ENCODE measurements around the gene MYL10. TPM values are rescaled to one million over a fixed set of nuclear protein-coding genes. Genes with fewer than 3 reads are reported as not detected.

MYL10 gene
- not detected for total RNA-seq

DNA sequence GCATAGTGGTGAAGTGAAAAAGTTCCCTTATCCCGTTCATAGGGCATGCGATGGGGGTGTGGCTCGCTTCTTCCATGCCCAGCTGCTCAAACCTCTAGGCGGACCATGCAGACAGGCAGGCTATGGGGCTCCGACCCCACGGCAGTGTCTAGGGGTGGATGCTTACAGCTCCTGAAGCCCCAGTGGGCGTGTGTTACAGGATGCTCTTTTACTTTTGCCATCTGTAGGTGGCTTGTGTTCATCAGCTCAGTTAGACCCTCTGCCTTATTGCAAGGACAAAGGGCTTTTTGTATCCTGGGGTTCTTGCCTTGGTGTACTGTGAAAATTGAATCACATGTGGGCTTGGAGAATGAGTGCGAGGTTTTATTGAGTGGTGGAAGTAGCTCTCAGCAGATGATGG lies at the start of gene MYL10:
TSS of gene MYL10 (minus strand) at position 126 of the 400 bp plus-strand sequence. CDS start 178 bp downstream, outside the sequence.
- DNase-seq = no peak
- no peaks in the 10 kb centered on the region for H3K9me3 ChIP-seq
- no peak within 1 kb of the TSS for H3K27ac ChIP-seq
- no peaks in the 10 kb centered on the region for H3K36me3 ChIP-seq
- H3K4me1 ChIP-seq = no peaks in the 10 kb centered on the region
- no peak within 1 kb of the TSS for H3K4me3 ChIP-seq
- in situ Hi-C loops (cut with MboI; ENCODE audit: low pct_ligation_motif_present in 1 of 4, low pct_unique_long_range_greater_than_20kb in 1 of 4, low sequenced_read_pairs in 3 of 4) = no loop called here
- TF ChIP-seq, protein P1, sequence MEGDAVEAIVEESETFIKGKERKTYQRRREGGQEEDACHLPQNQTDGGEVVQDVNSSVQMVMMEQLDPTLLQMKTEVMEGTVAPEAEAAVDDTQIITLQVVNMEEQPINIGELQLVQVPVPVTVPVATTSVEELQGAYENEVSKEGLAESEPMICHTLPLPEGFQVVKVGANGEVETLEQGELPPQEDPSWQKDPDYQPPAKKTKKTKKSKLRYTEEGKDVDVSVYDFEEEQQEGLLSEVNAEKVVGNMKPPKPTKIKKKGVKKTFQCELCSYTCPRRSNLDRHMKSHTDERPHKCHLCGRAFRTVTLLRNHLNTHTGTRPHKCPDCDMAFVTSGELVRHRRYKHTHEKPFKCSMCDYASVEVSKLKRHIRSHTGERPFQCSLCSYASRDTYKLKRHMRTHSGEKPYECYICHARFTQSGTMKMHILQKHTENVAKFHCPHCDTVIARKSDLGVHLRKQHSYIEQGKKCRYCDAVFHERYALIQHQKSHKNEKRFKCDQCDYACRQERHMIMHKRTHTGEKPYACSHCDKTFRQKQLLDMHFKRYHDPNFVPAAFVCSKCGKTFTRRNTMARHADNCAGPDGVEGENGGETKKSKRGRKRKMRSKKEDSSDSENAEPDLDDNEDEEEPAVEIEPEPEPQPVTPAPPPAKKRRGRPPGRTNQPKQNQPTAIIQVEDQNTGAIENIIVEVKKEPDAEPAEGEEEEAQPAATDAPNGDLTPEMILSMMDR (IDR thresholded peaks at IDR 0.05) = no peak
- TF ChIP-seq POLR2AphosphoS5 (IDR thresholded peaks at IDR 0.05) (no peak), POLR2A (IDR thresholded peaks at IDR 0.05) (no peak), EP300 (IDR thresholded peaks at IDR 0.05; ENCODE audit: low read depth) (no peak)
- H3K27me3 ChIP-seq = peaks cover 26% of the 10 kb centered on the region
- intact Hi-C loops (cut with DNase I; ENCODE audit: low total_unique reads) = no loop called here
- WGBS, 2 donors (ENCODE audit: low coverage in 1 of 2) = 93% methylated on average over 8 of the region's 8 CpGs; no CpG with 5 or more reads in 1 of the 2 donors

DNA sequence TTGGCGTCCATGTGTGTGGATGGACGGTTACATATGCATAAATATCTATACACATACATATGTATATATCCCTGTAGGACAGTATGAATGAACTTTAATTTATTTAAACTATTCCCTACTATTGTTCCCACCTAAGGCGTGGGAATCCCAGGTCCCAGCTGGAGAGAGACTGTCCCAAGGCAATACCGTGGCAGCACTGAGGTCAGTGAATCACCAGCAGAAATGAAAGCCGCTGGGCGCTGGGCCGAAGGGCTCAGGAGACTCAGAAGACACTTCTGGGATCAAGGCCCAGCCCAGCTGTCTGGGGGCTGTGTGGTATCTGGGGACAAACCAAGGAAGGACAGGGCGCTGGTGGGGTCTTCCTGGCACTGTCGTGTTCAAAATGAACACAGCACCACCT lies 49.6 kb upstream of the MYL10 start:
- TF ChIP-seq POLR2AphosphoS5 (IDR thresholded peaks at IDR 0.05) (no peak), EP300 (IDR thresholded peaks at IDR 0.05; ENCODE audit: low read depth) (no peak), POLR2A (IDR thresholded peaks at IDR 0.05) (no peak)
- TF ChIP-seq, protein P1 (IDR thresholded peaks at IDR 0.05) = no peak
- DNase-seq = no peak
- Histone ChIP-seq H3K27ac (no peak overlapping the region), H3K9me3 (no peaks in the 10 kb centered on the region), H3K4me1 (peaks cover 0 to 7% (median 0%) of the 10 kb centered on the region in 4 donors), H3K4me3 (no peak overlapping the region), H3K27me3 (no peaks in the 10 kb centered on the region), H3K36me3 (no peaks in the 10 kb centered on the region)
- intact Hi-C loops (cut with DNase I; ENCODE audit: low total_unique reads) (loop anchor here (5.0 kb wide), 1 partner anchor 564 kb away; no protein-coding TSS in a partner anchor), in situ Hi-C loops (cut with MboI; ENCODE audit: low pct_ligation_motif_present in 1 of 4, low pct_unique_long_range_greater_than_20kb in 1 of 4, low sequenced_read_pairs in 3 of 4) (loop anchor here in 2 of 4 donors (25.0 kb wide), 1 partner anchor 559 kb away; no protein-coding TSS in a partner anchor)
- WGBS, 2 donors (ENCODE audit: low coverage in 1 of 2) = 55 to 73% methylated on average over 2 to 9 of the region's 9 CpGs

DNA sequence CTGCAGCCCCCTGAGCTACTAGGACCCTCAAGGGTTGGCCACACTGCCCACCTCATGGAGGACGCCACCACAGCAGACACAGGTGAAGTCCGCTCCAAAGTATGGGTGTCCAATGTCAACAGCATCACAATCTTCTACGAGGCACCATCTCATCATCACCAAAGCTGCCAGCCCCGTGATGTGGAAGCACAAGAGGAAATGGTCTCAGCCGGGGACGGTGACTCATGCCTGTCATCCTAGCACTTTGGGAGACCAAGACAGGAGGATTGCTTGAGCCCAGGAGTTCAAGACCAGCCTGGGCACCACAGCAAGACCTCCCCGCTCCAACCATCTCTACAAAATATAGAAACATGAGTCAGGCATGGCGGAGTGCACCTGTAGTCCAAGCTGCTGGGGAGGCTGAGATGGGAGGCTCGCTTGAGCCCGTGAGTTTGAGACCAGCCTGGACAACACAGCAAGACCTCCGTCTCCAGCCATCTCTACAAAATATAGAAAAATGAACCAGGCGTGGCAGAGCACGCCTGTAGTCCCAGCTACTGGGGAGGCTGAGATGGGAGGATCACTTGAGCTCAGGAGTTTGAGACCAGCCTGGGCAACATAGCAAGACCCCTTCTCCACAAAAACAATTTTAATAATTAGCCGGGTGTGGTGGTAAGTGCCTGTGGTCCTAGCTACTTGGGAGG lies 48.8 kb upstream of the MYL10 start:
- H3K36me3 ChIP-seq = no peaks in the 10 kb centered on the region
- WGBS, 2 donors (ENCODE audit: low coverage in 1 of 2) = 87 to 100% methylated on average over 1 to 14 of the region's 14 CpGs
- H3K27me3 ChIP-seq = no peaks in the 10 kb centered on the region
- intact Hi-C loops (cut with DNase I; ENCODE audit: low total_unique reads) (loop anchor here (5.0 kb wide), 1 partner anchor 564 kb away; no protein-coding TSS in a partner anchor), in situ Hi-C loops (cut with MboI; ENCODE audit: low pct_ligation_motif_present in 1 of 4, low pct_unique_long_range_greater_than_20kb in 1 of 4, low sequenced_read_pairs in 3 of 4) (loop anchor here in 2 of 4 donors (25.0 kb wide), 1 partner anchor 559 kb away; no protein-coding TSS in a partner anchor)
- no peak overlapping the region for H3K27ac ChIP-seq
- H3K9me3 ChIP-seq = no peaks in the 10 kb centered on the region
- H3K4me1 ChIP-seq = peaks cover 0 to 7% (median 0%) of the 10 kb centered on the region in 4 donors
- H3K4me3 ChIP-seq = no peak overlapping the region
- no peak for DNase-seq
- TF ChIP-seq POLR2A (IDR thresholded peaks at IDR 0.05) (no peak), EP300 (IDR thresholded peaks at IDR 0.05; ENCODE audit: low read depth) (no peak), POLR2AphosphoS5 (IDR thresholded peaks at IDR 0.05) (no peak)
- TF ChIP-seq, protein P1 (IDR thresholded peaks at IDR 0.05) = no peak

DNA sequence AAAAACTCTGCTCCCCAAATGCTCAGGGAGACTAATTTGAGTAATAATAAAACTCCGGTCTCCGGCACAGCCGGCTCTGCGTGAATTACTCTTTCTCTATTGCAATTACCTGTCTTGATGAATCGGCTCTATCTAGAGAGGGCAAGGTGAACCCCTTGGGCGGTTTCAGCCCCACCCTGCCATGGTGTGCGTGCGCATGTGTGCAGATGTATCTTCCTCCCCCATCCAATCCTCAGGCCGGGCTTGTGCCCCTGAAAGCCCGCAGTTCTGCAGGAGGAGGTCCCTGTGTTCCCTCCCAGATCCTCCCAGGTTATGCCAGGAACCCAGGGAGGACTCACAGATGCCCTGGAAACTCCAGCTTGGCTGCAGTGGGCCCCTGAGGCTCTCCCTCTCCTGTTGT lies 48.3 kb upstream of the MYL10 start:
- H3K27ac ChIP-seq = no peak overlapping the region
- no peak for DNase-seq
- no peak for TF ChIP-seq POLR2AphosphoS5 (IDR thresholded peaks at IDR 0.05)
- TF ChIP-seq POLR2A (IDR thresholded peaks at IDR 0.05) = no peak
- TF ChIP-seq, protein P1 (IDR thresholded peaks at IDR 0.05) = no peak
- no peak for TF ChIP-seq EP300 (IDR thresholded peaks at IDR 0.05; ENCODE audit: low read depth)
- H3K36me3 ChIP-seq = no peaks in the 10 kb centered on the region
- intact Hi-C loops (cut with DNase I; ENCODE audit: low total_unique reads) = loop anchor here (5.0 kb wide), 1 partner anchor 565 kb away; no protein-coding TSS in a partner anchor
- H3K4me3 ChIP-seq = no peak overlapping the region
- 72% methylated on average over 10 of the region's 10 CpGs; no CpG with 5 or more reads in 1 of the 2 donors for WGBS, 2 donors (ENCODE audit: low coverage in 1 of 2)
- in situ Hi-C loops (cut with MboI; ENCODE audit: low pct_ligation_motif_present in 1 of 4, low pct_unique_long_range_greater_than_20kb in 1 of 4, low sequenced_read_pairs in 3 of 4) = loop anchor here in 2 of 4 donors (25.0 kb wide), 1 partner anchor 560 kb away; no protein-coding TSS in a partner anchor
- no peaks in the 10 kb centered on the region for H3K9me3 ChIP-seq
- H3K4me1 ChIP-seq = peaks cover 0 to 7% (median 0%) of the 10 kb centered on the region in 4 donors
- H3K27me3 ChIP-seq = no peaks in the 10 kb centered on the region

Measured in transverse colon (tissue), 4 donors.